NCI-H460 (cell line): Measurements from ENCODE around the gene IL23R. TPM values are rescaled to one million over a fixed set of nuclear protein-coding genes. Genes with fewer than 3 reads are reported as not detected.

ENCODE experiments used
- DNase-seq: peaks from one replicate; pipeline ENCODE4 v3.0.0-alpha.2; 2016; ENCODE audit warnings: low read depth; ENCODE audit errors: extremely low read depth
- small RNA-seq, 2 experiments: library from RNA; depleted of rRNA; stranded (forward); fragments of <200 nt; gene quantifications; one replicate each; pipeline ENCODE3, GENCODE V24; 2014
- total RNA-seq: library from RNA; depleted of rRNA; stranded (reverse); fragments of >200 nt; shearing (Covaris generic); gene quantifications from 2 replicates; pipeline ENCODE4 v1.2.3, GENCODE V29; 2014; rRNA removed

Gene IL23R
- total RNA-seq, 1 experiment from 2014 or later: not detected

GRCh38 chr1:67294836-67295617, 128.8 kb downstream of the IL23R start:
- no peak for DNase-seq

- DNase-seq: no peak
Measured at GRCh38 chr1:67298762-67299161, 132.5 kb downstream of the IL23R start.

GRCh38 chr1:67299296-67299695, 133.0 kb downstream of the IL23R start:
- DNase-seq: no peak

- DNase-seq: no peak
Measured at GRCh38 chr1:67300561-67300960, 134.3 kb downstream of the IL23R start.

GRCh38 chr1:67304023-67304422, 137.8 kb downstream of the IL23R start:
- no peak for DNase-seq

GRCh38 chr1:67306547-67306946, 140.3 kb downstream of the IL23R start:
- DNase-seq: no peak

- no peak for DNase-seq
Measured at GRCh38 chr1:67307251-67308060, 141.2 kb downstream of the IL23R start, which contains the start of gene IL12RB2. Gene IL12RB2 (plus strand): TSS chr1:67307873. CDS start chr1:67320369, 12,496 bp downstream.

GRCh38 chr1:67308136-67308535, 141.9 kb downstream of the IL23R start:
- DNase-seq: no peak

Small RNAs within 50 kb of the gene (small RNA-seq; reads per million reads assigned to genes)
- gene RNU4ATAC4P (0.02 to 0.06 reads per million in 2 experiments), gene RNU6-586P (0 reads per million in 2 experiments)

Other genes starting within 250 kb of the IL23R start
- 2.3 and 2.9 TPM in 2 replicates for gene DNAI4, start 241.6 kb upstream of the IL23R start, total RNA-seq
- gene MIER1, start 241.5 kb upstream of the IL23R start, total RNA-seq: 31.1 and 35.8 TPM in 2 replicates
- gene SLC35D1, start 112.3 kb upstream of the IL23R start, total RNA-seq: 9.3 and 10.1 TPM in 2 replicates
- not detected in 2 replicates for gene C1orf141, start 31.5 kb upstream of the IL23R start, total RNA-seq
- not detected in 2 replicates for gene IL12RB2, start 141.4 kb downstream of the IL23R start, total RNA-seq